ENCODE data around the gene GUCA1C.
A peak's percentile ranks its signal among the peaks of the same experiment; 100 is the strongest.

Gene GUCA1C

DNA sequence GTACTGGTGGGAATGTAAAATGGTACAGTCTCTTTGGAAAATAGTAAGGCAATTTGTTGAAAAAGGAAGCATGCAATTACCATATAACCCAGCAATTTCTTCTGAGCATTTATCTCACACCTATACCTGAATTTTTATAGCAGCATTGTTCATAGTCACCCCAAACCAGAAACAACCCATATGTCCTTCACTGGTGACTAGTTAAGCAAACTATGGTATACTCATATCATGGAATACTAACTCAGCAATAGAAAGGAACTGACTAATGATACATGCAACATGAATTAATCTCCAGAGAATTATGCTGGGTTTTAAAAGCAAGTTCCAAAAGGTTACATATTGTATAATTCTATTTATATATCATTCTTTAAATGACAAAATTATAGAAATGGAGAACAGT, 70.9 kb downstream of the GUCA1C start:
- ATAC-seq (ENCODE audit: low read depth) = no peak

GRCh38 chr3:108879915-108880314, 73.8 kb downstream of the GUCA1C start:
- Histone ChIP-seq H3K4me3 (ENCODE audit: severe bottlenecking) (no peak overlapping the region), H3K4me1 (ENCODE audit: insufficient read depth, poor library complexity, severe bottlenecking) (no peaks in the 10 kb centered on the region), H3K27me3 (ENCODE audit: insufficient read depth, poor library complexity, severe bottlenecking) (no peaks in the 10 kb centered on the region), H3K9me3 (ENCODE audit: severe bottlenecking) (no peaks in the 10 kb centered on the region), H3K27ac (ENCODE audit: poor library complexity, severe bottlenecking) (no peak overlapping the region), H3K36me3 (ENCODE audit: low read depth) (no peaks in the 10 kb centered on the region)
- TF ChIP-seq, protein P1, sequence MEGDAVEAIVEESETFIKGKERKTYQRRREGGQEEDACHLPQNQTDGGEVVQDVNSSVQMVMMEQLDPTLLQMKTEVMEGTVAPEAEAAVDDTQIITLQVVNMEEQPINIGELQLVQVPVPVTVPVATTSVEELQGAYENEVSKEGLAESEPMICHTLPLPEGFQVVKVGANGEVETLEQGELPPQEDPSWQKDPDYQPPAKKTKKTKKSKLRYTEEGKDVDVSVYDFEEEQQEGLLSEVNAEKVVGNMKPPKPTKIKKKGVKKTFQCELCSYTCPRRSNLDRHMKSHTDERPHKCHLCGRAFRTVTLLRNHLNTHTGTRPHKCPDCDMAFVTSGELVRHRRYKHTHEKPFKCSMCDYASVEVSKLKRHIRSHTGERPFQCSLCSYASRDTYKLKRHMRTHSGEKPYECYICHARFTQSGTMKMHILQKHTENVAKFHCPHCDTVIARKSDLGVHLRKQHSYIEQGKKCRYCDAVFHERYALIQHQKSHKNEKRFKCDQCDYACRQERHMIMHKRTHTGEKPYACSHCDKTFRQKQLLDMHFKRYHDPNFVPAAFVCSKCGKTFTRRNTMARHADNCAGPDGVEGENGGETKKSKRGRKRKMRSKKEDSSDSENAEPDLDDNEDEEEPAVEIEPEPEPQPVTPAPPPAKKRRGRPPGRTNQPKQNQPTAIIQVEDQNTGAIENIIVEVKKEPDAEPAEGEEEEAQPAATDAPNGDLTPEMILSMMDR (IDR thresholded peaks at IDR 0.05; ENCODE audit: poor library complexity, severe bottlenecking) = peak; percentile 14
- no peak; the same call in 2 of the 3 replicates for ATAC-seq (ENCODE audit: low read depth)
- DNase-seq (ENCODE audit: low spot score) = no peak

More for the DNA sequence above, 70.9 kb downstream of the GUCA1C start:
- H3K27ac ChIP-seq (ENCODE audit: poor library complexity, severe bottlenecking) = no peak overlapping the region
- no peaks in the 10 kb centered on the region for H3K4me1 ChIP-seq (ENCODE audit: insufficient read depth, poor library complexity, severe bottlenecking)
- H3K27me3 ChIP-seq (ENCODE audit: insufficient read depth, poor library complexity, severe bottlenecking) = no peaks in the 10 kb centered on the region
- no peak overlapping the region for H3K4me3 ChIP-seq (ENCODE audit: severe bottlenecking)
- TF ChIP-seq, protein P1 (IDR thresholded peaks at IDR 0.05; ENCODE audit: poor library complexity, severe bottlenecking) = no peak
- no peak for DNase-seq (ENCODE audit: low spot score)
- no peaks in the 10 kb centered on the region for H3K9me3 ChIP-seq (ENCODE audit: severe bottlenecking)
- H3K36me3 ChIP-seq (ENCODE audit: low read depth) = no peaks in the 10 kb centered on the region

- Histone ChIP-seq H3K9me3 (ENCODE audit: severe bottlenecking) (no peaks in the 10 kb centered on the region), H3K36me3 (ENCODE audit: low read depth) (no peaks in the 10 kb centered on the region), H3K27me3 (ENCODE audit: insufficient read depth, poor library complexity, severe bottlenecking) (no peaks in the 10 kb centered on the region), H3K4me3 (ENCODE audit: severe bottlenecking) (no peak overlapping the region), H3K4me1 (ENCODE audit: insufficient read depth, poor library complexity, severe bottlenecking) (no peaks in the 10 kb centered on the region), H3K27ac (ENCODE audit: poor library complexity, severe bottlenecking) (no peak overlapping the region)
- TF ChIP-seq, protein P1 (IDR thresholded peaks at IDR 0.05; ENCODE audit: poor library complexity, severe bottlenecking) = no peak
- DNase-seq (ENCODE audit: low spot score) (no peak), ATAC-seq (ENCODE audit: low read depth) (no peak)
Measured at GRCh38 chr3:108877901-108878300, 75.8 kb downstream of the GUCA1C start.

DNA sequence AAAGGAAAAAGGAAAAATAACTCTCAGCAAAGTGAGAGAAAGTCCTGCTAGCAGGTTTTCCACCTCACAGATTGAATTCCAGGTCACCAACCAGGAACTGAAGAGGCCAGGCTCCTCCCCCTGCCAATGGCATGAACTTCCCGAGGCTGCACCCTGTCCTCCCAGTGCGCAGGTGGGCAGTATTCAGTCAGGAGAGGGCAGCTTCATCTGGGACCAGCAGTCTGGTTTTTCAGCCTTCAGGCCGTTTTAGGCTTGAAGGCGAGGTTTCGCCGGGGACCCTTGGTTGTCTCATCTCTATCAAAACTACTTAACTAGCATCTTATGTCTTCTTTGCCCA, 89.9 kb downstream of the GUCA1C start:
- Histone ChIP-seq H3K36me3 (ENCODE audit: low read depth) (no peaks in the 10 kb centered on the region), H3K9me3 (ENCODE audit: severe bottlenecking) (no peaks in the 10 kb centered on the region), H3K4me1 (ENCODE audit: insufficient read depth, poor library complexity, severe bottlenecking) (peaks cover 14% of the 10 kb centered on the region), H3K27ac (ENCODE audit: poor library complexity, severe bottlenecking) (peak overlapping the region; percentile 41), H3K4me3 (ENCODE audit: severe bottlenecking) (no peak overlapping the region), H3K27me3 (ENCODE audit: insufficient read depth, poor library complexity, severe bottlenecking) (no peaks in the 10 kb centered on the region)
- DNase-seq (ENCODE audit: low spot score) (no peak), ATAC-seq (ENCODE audit: low read depth) (peak; percentile 23; the same call in 1 of the 3 replicates)
- TF ChIP-seq, protein P1 (IDR thresholded peaks at IDR 0.05; ENCODE audit: poor library complexity, severe bottlenecking) = no peak

DNA sequence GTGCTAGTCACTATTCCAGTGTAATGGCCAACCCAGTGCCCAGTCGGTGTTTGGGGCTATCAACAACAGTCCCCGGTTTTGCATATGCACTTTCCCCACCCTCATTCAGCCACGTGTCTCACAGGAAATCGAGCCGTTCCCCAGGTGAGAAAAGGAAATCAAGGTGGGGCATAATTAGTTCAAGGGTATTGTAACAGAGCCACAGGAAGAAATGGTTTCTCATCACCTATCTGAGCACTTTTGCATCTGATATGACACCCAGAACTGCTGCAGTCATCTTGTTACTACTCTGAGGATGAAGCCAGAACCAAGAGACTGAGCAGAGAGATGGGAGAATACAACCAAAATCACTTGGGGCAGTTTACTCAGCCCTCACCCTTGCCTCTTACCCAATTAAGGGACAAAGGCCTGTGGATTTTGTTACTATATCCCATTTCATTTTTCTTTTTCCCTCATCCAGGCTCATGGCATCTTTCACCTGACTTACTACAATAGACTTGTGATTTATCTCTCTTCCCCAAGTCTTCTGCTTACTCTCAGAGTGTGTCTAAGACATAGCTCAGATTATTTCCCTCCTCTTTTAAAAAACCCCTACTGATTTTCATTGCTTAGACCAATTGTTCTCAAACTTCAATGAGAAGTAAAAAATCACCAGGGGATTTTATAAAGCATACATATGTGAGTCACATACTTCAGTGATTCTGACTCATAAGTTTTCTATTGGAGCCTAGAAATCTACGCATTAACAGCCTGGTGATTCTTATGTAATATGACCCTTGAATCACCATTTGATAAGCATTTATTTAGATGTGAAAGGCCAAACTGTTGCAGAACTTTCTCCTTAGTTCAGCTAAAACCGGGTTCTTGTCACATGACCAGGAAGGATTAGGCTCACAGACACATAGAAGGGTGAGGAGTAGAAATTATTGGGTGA, 90.5 kb downstream of the GUCA1C start:
- Histone ChIP-seq H3K27ac (ENCODE audit: poor library complexity, severe bottlenecking) (peak overlapping the region; percentile 41), H3K9me3 (ENCODE audit: severe bottlenecking) (no peaks in the 10 kb centered on the region), H3K36me3 (ENCODE audit: low read depth) (no peaks in the 10 kb centered on the region), H3K4me1 (ENCODE audit: insufficient read depth, poor library complexity, severe bottlenecking) (peaks cover 14% of the 10 kb centered on the region), H3K4me3 (ENCODE audit: severe bottlenecking) (no peak overlapping the region), H3K27me3 (ENCODE audit: insufficient read depth, poor library complexity, severe bottlenecking) (no peaks in the 10 kb centered on the region)
- ATAC-seq (ENCODE audit: low read depth) (peak; percentile 96), DNase-seq (ENCODE audit: low spot score) (no peak)
- TF ChIP-seq, protein P1 (IDR thresholded peaks at IDR 0.05; ENCODE audit: poor library complexity, severe bottlenecking) = no peak

All from RWPE2 (cell line).